Measurements from ENCODE around the gene RBM28.

Gene RBM28

DNA sequence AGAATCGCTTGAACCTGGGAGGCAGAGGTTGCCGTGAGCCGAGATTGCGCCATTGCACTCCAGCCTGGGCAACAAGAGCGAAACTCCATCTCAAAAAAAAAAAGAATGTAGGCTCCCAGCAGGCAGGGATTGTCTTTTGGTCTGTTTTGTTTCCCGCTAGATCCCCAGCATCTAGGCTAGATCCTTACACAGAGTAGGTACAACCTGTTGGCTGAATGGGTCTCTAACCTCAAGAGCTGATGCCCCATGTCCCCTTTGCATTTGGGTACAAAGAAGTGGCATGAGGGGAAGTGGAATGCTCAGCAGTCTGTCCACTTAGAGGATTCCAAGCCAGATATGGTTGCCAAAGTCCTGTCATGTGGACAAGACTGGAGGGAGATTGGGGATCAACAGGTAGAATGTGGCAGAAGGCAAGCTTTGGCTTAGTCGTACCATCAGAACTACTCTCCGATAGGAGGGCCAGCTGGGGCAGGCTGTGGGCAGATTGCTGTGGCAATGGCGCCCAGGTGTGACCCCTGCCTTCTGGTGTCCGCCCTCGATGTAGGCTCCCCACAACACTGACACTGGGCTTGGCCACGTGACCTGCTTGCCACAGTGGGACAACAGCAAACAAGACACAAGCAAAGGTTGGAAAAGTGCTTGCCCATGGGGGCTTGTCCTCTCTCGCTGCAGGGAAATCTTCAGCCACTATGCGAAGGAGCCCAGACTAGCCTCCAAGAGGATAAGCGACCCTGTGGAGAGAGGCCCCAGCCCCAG lies 81.3 kb downstream of the RBM28 start:
- no peak for DNase-seq (ENCODE audit: low spot score)

GRCh38 chr7:128260069-128260795 lies 83.5 kb downstream of the RBM28 start:
- DNase-seq (ENCODE audit: low spot score), result no peak

DNA sequence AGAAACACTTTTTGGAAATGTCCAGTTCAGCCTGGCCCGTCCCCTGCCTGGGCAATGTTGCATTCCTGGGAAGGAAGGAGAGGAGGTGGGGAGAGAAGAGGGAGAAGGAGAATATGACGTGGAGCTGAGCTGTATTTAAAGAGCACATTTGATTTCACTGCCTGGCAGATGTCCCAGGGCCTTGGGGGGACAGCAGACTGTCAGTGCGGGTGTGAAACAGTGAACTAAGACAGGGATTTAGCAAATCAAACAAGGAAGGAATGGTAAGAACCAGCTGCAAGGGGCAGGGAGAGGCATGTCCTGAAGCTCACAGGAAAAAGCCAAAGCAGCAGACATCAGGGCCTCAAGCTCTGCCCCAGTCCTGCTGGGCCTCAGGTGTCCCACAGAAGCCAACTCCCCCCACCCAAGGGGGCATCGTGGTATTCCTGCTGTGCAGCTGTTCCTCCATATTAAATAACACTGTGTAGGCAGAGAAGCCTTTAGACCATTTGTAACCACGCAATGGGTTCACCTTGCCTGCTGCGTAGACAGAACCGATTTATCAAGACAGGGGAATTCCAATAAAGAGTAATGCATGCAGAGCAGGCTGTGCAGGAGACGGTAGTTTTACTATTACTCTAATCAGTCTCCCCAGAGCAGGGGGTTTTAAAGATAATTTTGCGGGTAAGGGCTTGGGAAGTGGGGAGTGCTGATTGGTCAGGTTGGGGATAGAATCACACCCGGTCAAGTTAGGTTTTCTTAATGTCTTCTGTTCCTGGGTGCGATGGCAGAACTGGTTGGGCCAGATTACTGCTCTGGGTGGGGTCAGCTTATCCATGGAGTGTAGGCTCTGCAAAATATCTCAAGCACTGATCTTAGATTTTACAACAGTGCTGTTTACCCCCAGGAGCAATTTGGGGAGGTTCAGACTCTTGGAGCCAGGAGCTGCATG lies 84.3 kb downstream of the RBM28 start:
- no peak for DNase-seq (ENCODE audit: low spot score)

DNA sequence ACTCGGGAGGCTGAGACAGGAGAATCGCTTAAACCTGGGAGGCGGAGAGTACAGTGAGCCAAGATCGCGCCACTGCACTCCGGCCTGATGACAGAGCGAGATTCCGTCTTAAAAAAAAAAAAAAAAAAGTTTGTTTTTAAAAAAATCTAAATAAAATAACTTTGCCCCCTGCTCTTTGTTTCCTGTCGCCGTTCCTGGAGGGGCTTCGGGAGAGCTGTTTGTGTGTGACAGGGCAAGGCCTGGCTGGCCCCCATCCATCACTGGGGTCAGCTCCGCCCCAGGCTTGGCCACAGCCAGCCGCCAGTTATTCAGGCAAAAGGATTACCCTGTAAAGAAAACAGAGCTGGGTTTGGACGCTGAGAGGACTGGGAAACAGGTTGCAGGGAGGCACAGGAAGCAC lies 86.2 kb downstream of the RBM28 start:
- no peak for DNase-seq (ENCODE audit: low spot score)

GRCh38 chr7:128255271-128255670 lies 88.4 kb downstream of the RBM28 start:
- DNase-seq (ENCODE audit: low spot score), result no peak

GRCh38 chr7:128254470-128254869 lies 89.2 kb downstream of the RBM28 start:
- DNase-seq (ENCODE audit: low spot score), result no peak

- no peak for DNase-seq (ENCODE audit: low spot score)
Measured at GRCh38 chr7:128253701-128254100, 90.0 kb downstream of the RBM28 start.

DNA sequence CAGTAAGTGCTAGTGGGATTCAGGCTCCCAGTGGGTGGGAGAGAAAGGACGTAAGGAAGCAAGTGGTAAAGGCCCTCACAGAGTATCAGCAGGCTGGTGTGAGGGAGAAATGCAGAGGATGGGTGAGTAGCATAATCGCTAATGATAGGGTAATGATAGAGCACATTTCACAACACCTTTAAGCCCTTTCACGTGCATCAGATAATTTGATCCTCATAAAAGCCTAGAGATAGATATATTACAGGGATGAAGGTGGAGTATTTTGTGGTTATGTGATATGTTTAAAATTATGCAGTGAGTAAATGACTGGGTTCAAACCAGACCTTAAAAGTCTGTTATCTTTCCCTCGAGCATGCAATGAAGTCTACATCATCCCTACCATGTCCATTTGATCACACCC lies 92.4 kb downstream of the RBM28 start:
- no peak for DNase-seq (ENCODE audit: low spot score)

All from iPS-NIHi11 (cell line).